CD1c-positive myeloid dendritic cell (primary cell): ENCODE data around the gene TCF23.
A peak's percentile ranks its signal among the peaks of the same experiment; 100 is the strongest.
"Not testable (repeated sequence)": the region's sequence is repeated elsewhere in the genome, so short reads cannot be mapped to it uniquely, and the experiment has no call there.

ENCODE experiments used
- DNase-seq: peaks from one replicate; pipeline ENCODE4 v3.0.0-alpha.2; 2016; ENCODE audit errors: extremely low spot score

TCF23 gene

GRCh38 chr2:27189989-27190388 is 41.2 kb downstream of the TCF23 start:
- DNase-seq, result no peak

GRCh38 chr2:27191070-27191829 is 42.4 kb downstream of the TCF23 start:
- DNase-seq, result peak; percentile 73

GRCh38 chr2:27194538-27195354 is 45.9 kb downstream of the TCF23 start:
- no peak for DNase-seq

- DNase-seq, result not testable (repeated sequence)
These were observed 47.0 kb downstream of the TCF23 start for GRCh38 chr2:27195799-27196198.

- not testable (repeated sequence) for DNase-seq
These were observed 49.3 kb downstream of the TCF23 start for GRCh38 chr2:27198068-27198467.

GRCh38 chr2:27198627-27199026 is 49.8 kb downstream of the TCF23 start:
- DNase-seq, result no peak

- no peak for DNase-seq
These were observed 50.4 kb downstream of the TCF23 start for GRCh38 chr2:27199241-27199640.

GRCh38 chr2:27201675-27202074 is 52.9 kb downstream of the TCF23 start:
- no peak for DNase-seq

- peak; percentile 57 for DNase-seq
These were observed 54.0 kb downstream of the TCF23 start for GRCh38 chr2:27202854-27203253.

- DNase-seq, result no peak
These were observed 54.9 kb downstream of the TCF23 start for GRCh38 chr2:27203741-27204140.

- DNase-seq, result no peak
These were observed 55.8 kb downstream of the TCF23 start for GRCh38 chr2:27204566-27204965.

- DNase-seq, result no peak
These were observed 56.4 kb downstream of the TCF23 start for GRCh38 chr2:27205206-27205605.

- DNase-seq, result no peak
These were observed 57.5 kb downstream of the TCF23 start for GRCh38 chr2:27206346-27206745.
